GM18499 (cell line): ENCODE data around the gene PRKCD.

Experiments used
- ATAC-seq: cut with Tn5 transposase; IDR thresholded peaks from one replicate; pipeline ENCODE4 v1.9.1; 2021; ENCODE audit warnings: moderate number of reproducible peaks; ENCODE audit not compliant: insufficient read depth, unreplicated experiment

PRKCD gene

GRCh38 chr3:53169045-53169831 is 8.2 kb downstream of the PRKCD start:
- ATAC-seq: no peak

GRCh38 chr3:53169832-53170324 is 8.9 kb downstream of the PRKCD start:
- ATAC-seq: no peak

GRCh38 chr3:53170325-53171063 is 9.5 kb downstream of the PRKCD start:
- ATAC-seq: no peak

GRCh38 chr3:53171064-53171418 is 10.0 kb downstream of the PRKCD start:
- no peak for ATAC-seq

- ATAC-seq: no peak
These were observed 11.0 kb downstream of the PRKCD start for GRCh38 chr3:53171827-53172505.

GRCh38 chr3:53173107-53173506 is 12.1 kb downstream of the PRKCD start:
- no peak for ATAC-seq

- no peak for ATAC-seq
These were observed 13.6 kb downstream of the PRKCD start for GRCh38 chr3:53174346-53175250.

GRCh38 chr3:53175613-53176540 is 14.9 kb downstream of the PRKCD start:
- no peak for ATAC-seq

- ATAC-seq: no peak
These were observed 17.2 kb downstream of the PRKCD start for GRCh38 chr3:53178246-53178645.

GRCh38 chr3:53179580-53179979 is 18.6 kb downstream of the PRKCD start:
- no peak for ATAC-seq

GRCh38 chr3:53180305-53181023 is 19.5 kb downstream of the PRKCD start:
- peak; percentile 86 for ATAC-seq

GRCh38 chr3:53181024-53181371 is 20.0 kb downstream of the PRKCD start:
- ATAC-seq: no peak

- ATAC-seq: no peak
These were observed 20.5 kb downstream of the PRKCD start for GRCh38 chr3:53181528-53181927.

GRCh38 chr3:53182764-53183355 is 21.9 kb downstream of the PRKCD start:
- ATAC-seq: no peak

- ATAC-seq: no peak
These were observed 22.5 kb downstream of the PRKCD start for GRCh38 chr3:53183514-53183913.

- no peak for ATAC-seq
These were observed 23.7 kb downstream of the PRKCD start for GRCh38 chr3:53184701-53185100.

GRCh38 chr3:53185761-53186465 is 24.9 kb downstream of the PRKCD start:
- no peak for ATAC-seq

GRCh38 chr3:53186726-53187125 is 25.7 kb downstream of the PRKCD start:
- ATAC-seq: no peak
